NCI-H1436 treated with DMSO at 0.1 percent for 48 hours (cell line): ENCODE results near the gene ERFE.

Source experiments
- DNase-seq: peaks from one replicate; lab custom pipeline; 2025; lab: John Stamatoyannopoulos, UW

Gene ERFE

DNA sequence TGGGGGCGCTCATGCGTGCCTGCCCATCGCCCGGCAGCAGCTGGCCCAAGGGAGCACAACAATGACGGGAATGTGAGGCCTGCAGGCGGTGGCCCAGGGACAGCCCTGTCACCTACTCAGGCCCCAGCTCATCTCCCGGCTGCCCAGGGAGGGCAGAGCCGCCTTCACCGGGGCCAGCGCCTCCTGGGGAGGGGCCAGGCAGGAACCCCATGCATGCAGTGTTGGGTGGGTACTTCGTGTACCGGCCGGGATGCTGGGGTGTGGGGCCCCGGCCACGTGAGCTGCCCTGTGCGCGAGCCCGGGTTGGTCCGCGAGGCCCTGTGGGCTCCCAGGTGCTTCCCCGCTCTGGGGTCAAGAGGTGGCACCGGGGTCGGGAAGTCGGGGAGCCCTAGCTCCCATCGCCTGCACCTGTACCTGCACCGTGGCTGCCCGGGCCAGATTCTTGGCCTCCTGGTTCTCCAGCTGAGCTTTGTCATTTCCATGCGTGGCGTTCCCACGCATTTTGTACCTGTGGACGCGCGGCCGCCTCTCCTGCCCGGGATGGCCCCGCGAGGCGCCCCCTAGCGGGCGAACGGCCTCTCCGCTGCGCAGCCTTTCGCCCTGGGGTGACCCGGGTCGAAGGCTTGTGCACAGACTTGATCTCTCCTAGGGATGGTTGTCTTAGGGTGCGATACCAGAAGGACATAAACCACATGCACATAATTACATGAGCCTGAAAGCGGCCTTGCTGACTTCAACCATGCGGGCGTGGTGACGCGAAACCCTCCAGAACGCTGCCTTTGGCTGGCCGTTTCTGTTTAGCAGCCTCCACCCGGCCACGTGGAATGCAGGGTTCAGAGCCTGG, 19.4 kb upstream of the ERFE start:
- DNase-seq: no peak

DNA sequence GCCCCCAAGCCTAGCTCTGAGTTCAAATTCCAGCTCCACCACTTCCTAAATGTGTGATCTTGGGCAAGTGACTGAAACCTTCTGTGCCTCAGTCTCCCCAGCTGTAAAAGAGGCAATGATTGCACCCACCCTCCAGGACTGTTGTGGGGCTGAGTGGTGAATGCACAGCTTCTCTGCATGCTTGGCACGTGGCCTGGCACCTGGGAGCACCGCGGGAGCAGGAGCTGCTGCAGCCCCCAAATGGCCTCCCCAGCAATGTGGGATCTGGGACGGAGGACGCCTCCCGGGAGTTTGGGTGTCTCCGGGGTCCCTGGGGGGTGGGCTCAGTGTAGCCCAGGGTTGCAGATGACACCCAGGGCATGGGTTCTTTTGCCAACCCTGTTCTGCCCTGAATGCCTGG, 18.7 kb upstream of the ERFE start:
- no peak for DNase-seq

DNA sequence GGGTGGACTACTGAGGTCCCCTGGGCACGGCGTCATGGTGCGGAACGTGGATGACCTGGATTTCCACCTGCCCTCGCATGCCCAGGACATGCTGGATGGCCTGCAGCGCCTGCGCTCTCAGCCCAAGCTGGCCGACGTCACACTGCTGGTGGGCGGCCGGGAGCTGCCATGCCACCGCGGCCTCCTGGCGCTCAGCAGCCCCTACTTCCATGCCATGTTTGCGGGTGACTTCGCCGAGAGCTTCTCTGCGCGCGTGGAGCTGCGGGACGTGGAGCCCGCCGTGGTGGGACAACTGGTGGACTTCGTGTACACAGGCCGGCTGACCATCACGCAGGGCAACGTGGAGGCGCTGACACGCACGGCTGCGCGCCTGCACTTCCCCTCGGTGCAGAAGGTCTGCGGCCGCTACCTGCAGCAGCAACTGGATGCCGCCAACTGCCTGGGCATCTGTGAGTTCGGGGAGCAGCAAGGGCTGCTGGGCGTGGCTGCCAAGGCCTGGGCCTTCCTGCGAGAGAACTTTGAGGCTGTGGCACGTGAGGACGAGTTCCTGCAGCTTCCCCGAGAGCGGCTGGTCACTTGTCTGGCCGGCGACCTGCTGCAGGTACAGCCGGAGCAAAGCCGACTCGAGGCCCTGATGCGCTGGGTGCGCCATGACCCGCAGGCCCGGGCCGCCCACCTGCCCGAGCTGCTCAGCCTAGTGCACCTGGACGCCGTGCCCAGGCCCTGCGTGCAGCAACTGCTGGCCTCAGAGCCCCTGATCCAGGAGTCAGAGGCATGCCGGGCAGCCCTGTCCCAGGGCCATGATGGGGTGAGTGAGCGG, 17.8 kb upstream of the ERFE start:
- no peak for DNase-seq

DNA sequence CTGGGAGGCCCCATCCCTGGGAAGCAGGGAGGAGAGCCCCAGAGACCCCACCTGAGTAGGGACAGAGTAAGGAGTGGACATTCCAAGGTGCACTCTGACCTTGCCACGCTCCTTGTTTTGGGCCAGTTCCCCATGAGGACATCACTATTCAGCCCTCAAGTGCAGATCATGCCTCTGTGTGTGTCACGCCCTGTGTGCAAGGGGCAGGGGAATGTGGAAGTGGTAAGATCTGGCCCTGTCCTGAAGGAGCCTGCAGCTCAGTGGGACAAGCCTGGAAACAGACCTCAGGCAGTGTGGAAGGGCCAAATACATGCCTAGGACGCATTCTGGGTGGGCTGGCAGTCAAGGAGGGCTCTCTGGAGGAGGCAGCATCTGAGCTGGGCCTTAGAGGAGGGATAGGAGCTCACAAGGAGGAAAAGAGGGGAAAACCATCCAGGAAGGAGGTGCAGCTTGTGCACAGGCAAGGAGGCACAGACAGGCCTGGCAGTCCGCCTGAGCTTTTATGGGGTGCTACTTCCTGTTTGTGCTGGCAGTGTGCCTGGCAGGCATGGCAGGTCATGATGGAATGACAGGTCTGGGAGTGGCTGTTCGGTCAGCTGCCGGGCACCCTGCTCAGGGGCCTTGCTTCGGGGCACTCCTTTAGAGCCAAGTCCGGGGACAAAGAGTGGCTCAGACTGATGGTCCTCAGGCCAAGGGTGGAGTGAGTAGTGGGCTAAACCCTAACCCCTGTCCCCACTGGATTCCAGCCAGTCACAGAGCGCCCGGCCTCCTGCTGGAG, 17.0 kb upstream of the ERFE start:
- DNase-seq: no peak

DNA sequence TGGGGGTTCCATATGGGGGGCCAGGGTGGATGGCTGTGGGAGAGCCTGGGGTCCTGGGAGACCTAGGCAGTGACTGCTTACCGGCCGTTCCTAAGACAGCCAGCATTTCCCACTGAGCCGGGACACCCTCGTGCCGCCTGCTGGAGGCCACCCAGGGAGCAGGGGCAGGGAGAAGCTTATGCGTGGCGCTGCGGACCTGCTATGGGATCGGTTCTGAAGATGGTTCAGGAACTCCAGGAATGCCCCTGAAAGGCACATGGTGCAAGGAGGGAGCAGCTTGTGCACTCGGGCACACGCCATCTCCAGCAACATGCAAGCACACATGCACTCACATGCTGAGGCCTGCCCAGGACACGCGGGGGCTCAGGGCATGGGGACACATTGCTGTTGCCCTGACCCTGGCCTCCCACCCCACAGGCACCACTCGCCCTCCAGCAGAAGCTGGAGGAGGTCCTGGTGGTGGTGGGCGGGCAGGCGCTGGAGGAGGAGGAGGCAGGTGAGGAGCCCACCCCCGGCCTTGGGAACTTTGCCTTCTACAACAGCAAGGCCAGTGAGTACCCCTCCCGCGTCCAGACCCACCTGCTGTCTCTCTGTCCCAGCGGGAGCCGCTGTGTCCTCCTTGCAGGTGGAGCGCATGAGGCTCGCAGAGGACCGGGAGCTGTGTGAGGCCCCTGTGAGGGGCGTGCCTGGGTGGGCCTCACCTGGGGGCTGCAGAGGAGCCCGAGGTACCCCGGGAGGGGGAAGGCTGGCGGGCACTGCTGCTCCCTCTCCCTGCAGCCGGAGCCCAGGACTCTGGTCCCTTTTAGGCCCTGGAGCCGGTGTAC, 16.2 kb upstream of the ERFE start:
- DNase-seq: no peak

DNA sequence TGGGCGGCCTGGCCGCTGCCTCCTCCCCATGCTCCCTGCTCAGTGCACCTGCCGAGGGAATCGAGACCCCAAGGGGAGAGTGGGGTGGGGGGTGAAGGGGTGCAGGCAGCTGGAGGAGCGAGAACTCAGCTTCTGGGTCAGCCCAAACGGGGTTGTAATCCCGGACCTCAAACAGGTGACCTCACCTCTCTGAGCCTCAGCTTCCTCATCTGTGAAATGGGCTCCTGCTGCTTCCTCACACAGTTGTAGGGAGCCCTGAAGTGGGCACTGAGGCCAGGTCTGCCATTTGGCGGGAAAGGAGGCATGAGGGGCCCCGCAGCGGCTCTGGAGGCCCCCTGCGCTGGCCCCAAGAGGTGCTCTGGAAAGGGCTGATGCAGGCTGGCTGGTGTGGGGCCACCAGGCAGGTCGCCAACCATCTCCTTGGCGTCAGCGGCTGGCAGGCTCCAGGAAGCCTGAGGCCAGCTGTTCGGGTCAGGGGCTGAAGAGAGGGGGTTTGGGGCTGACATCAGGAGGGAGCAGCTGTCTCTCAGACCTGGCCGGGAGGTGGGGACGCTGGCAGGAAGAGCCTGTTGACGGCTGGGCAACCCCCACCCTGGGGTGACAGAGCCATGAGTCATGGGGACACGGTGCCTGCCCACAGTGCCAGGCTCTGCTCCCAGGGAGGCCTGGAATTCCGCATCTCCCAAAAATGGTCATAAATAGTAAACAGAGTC, 15.4 kb upstream of the ERFE start:
- no peak for DNase-seq

DNA sequence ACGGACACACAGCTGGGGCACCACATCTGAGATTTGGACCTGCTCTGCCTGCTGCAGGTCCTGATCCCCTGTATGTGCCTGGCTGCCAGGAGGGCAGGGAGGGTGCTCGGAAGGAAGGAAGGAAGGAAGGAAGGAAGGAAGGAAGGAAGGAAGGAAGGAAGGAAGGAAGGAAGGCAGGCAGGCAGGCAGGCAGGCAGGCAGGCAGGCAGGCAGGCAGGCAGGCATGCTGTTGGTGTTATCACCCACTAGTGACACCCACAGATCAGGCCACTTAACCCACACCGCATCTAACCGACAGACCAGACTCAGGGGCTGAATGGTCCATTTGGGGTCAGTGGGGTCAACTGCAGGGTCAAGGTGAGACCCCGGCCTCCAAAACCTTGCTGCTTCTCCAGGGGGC, 14.5 kb upstream of the ERFE start:
- DNase-seq: no peak

DNA sequence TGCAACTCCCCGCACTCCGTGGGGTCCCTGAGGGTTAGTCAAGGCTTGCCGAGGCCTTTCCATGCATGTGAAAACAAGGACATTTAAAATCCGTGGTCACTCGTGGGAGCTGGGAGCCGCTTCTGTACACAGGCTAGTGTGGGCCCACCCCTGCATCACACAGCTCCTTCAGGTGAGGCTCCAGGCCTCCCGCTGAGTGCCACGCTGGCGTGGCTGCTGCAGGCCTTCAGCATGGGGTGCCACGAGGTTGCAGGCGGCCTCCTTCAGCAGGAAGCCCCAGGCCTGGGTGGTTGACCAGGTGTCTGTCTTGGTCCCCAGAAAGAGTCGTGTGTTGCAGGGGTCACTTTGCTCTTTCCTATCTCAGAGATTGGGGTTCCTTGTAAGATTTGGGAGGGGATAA, 13.7 kb upstream of the ERFE start:
- no peak for DNase-seq

DNA sequence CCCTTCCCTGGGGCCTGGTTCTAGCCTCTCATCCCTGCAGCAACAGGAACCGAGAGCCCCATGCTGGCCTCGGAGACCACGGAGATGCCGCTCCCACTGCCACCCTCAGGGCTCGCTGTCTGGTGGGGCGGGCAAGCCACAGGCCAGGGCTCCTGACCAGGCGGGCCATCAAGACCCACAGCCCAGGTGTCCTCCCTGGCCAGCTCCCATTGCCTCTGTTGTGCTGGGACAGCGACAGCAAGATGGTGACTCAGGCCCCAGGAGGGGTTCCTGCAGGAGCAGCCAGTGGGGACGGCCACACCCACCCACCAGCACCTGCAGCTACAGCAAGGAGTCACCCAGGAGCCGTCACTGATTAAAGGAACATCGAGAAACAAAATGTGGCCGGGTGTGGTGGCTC, 12.9 kb upstream of the ERFE start:
- no peak for DNase-seq

DNA sequence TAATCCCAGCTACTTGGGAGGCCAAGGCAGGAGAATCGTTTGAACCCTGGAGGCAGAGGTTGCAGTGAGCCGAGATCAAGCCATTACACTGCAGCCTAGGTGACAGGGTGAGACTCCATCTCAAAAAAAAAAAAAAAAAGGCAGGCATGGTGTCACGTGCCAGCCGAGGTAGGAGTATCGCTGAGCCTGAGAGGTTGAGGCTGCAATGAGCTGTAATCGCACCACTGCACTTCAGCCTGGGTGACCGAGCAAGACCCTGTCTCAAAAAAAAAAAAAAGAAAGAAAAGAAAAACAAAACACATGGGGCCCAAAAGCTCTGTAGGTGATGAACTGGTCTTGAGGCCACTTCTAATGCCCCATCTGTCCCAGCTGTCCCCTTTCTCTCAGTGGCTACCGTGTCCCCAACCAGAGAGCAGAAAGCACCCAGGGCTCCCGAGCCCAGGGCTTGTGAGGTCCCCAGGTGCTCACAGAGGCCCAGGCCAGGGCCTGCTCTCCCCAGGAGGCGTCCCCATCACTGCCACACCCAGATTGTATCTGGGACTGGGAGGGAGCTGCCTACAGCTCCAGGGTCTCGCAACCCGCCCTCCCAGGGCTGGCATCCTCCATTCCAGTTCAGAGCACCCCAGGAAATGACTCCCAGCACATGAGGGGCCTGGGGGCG, 11.8 kb upstream of the ERFE start:
- DNase-seq: no peak

DNA sequence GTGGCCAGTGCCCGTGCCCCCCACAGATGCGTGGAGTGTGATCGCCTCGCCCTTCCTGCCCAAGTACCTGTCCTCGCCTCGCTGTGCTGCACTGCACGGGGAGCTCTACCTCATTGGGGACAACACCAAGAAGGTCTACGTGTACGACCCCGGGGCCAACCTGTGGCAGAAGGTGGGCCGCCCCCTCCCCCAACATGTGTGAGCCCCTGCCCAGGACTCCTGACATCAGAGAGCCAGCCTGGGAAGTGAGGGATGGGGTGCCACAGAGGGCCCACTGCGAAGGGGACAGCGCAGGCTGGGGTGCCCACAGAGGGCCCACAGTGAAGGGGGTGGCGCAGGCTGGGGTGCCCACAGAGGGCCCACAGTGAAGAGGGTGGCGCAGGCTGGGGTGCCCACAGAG, 9.8 kb upstream of the ERFE start:
- DNase-seq: no peak

DNA sequence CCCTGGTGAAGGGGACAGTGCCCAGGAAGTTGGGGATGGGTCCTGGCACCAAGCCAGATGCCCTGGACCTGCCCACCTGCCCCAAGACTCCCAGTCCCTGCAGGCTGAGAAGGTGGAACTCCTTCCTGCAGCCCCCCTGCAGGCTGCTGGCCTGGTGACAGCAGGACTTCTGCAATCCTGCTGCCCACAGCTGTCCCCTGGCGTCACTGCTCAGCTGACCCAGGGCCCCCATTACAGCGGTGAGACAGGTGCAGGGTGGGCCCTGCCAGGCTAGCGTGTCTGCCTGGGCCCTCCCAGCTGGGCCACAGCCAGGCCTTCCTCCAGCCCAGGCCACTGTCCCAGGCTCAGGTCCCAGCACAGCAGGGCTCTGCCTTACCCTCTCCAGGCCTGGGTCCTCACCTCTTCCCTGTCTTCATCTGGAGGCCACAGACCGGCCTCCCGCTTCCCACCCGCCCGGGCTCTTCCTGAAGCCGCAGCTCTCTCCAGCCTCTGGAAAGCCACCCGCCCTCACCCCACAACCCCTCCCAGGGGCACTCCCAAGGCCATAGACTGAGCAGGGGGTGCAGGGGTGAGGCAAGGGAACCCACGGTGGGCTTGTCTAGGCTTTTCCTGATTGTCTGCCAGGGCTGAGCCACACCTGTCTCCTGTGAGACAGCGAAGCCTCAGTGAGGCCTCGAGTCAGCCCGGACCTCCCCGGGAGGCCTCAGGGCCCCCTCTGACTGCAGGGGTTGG, 8.8 kb upstream of the ERFE start:
- no peak for DNase-seq

DNA sequence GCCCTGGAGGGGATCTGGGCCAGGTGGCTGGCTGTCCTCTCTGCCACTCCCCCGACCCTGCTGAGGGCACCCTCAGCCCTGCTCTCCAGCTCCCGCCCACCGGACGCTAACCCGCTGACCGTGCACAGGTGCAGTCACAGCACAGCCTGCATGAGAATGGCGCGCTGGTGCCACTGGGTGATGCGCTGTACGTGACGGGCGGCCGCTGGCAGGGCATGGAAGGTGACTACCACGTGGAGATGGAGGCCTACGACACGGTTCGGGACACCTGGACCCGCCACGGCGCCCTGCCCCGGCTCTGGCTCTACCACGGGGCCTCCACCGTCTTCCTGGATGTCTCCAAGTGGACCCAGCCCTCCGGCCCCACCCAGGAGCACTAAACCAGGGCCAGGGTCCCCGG, 8.1 kb upstream of the ERFE start:
- no peak for DNase-seq

DNA sequence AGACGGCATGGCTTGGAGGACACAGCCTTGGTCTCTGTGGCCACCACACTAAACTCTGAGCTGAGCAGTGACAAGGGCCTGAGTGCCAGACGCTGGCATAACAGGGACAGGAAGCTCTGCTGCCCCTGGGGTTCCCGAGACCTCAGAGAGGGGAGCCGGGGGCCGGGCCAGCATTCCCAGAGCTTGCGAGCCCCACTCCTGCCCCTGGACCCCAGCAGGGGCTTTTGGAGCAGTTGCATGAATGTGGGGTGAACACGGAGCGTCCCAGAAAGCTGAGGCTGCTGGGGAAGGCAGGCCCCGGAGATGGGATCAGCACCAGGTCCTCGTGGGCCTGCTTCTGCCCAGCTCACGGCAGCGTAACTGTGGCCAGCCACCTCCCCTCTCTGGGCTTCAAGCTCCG, 7.6 kb upstream of the ERFE start:
- no peak for DNase-seq

DNA sequence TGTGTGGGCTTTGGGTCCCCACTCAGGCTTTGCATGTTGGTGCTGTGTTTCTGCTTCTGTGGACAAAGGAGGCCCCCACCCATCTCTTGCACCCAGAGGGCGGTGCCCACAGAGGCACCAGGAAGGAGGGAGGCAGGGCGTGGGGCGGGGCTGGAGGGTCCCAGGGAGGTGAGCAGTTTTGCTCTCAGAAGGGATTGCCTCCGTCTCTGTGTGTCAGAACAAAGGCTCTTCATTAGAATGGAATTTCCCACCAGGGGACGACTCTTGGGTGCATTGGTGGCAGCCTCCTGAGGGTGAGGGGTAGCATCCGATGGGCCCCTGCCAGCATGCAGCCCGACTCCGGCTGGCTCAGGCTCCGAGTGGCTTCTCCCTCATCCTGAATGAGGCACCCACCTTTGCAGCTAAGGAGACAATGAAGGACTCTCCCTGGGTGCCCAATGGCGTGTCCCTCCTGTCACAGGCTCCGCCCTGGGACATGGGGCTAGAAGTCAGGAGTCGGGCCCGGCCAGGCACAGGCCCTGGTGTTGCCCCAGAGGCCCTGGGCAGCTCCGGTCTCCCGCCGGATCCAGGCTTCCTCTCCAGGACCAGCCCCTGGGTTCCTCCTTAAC, 7.0 kb upstream of the ERFE start:
- DNase-seq: no peak

DNA sequence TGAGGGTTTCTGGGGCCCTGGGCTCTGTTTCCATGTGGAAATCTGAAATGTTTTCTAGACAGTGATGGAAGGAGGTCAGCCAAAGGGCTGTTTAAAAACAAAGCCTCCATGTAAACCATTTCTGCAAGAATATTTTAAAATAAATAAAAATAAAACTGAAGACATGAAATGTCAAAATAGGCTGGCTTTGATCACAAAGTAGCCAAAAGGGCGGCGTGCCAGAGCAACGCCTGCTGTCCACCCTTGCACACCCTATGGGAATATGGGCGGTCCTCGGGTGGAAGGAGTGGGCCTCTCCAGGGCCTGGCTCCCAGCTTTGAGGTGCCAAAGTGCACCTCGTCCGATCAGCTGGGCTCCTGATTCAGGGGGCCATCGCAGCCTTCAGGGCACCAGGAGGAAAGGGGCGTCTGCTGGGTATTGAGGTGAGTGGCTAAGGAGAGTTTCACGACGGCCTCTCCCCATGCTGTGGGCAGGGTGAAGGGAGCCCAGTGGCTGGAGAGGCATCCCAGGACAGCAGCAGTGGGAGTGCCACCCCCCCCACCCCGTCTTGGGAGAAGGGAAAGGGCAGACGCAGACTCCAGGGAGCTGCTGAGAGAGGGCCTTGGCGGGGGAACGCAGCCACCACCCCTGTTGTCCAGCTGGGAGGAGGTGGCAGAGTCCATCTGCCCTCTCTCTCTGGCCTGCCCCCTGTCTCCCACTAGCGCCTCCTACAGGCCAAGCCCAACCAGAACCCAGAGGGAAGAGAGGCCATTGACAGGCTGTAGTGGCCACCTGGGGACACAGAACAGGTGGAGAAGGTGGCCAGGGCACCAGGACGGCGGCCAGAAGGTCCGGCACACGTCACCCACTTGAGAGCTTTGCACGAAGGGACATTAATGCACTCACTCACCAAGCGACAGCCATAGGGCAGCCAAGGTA, 5.7 kb upstream of the ERFE start:
- no peak for DNase-seq

DNA sequence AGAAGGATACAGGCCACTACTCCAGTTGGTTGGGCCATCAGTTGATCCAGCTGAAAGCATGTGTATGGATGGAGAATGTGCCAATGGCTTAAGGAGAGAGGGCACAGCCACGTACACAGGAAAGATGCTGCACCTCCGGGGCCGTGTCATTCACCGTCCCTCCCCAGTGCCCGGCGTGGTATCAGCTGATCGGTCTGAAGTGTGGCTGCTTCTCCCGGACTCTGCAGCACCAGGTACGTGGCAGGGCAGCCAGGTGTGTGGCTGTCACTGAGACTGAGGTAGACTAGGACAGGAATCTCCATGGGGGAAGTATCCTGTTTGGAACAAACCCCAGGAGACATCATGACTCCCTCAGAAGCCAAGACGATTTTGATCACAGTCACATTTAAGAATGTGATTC, 4.2 kb upstream of the ERFE start:
- DNase-seq: no peak

DNA sequence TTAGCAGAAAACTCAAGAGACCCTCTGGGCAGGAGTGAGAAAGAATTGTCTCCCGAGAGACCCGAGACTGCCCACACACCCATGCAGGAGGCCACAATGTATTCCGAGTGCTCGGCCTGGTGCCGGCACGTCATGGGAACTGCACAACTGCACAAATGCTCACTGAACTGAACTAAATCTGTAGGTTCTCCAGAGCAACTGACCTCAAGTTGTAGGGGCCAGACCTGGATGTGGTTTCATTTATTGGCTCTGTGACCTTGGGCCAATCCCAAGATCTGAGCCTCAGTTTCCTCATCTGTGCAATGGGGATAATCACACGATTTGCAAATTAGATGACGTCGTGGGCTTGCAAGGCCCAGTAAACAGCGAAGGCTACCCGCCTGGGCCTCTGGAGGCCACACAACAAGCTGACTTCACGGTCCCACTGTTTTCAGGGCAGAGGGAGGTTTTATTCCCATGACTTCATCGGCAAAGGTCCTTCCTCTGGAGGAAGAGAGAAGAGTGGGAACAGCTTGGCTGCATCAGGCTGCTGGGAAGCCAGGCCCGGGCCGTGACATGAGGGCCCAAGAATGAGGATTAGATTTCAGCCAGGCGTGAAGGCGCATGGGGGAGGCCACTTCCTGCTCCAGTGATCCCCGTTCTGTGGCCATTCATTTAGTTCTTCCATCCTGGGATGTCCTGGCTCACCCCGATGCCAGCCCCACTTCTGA, 3.6 kb upstream of the ERFE start:
- DNase-seq: no peak
